ENCODE measurements around the gene INTS3. TPM values are rescaled to one million over a fixed set of nuclear protein-coding genes. Genes with fewer than 3 reads are reported as not detected.

Gene INTS3
- total and polyA plus RNA-seq, 2 of the 8 experiments (the other 6 are each of a cell fraction or from before 2014, with no cell fraction given): 66.8 to 93.2 TPM

GRCh38 chr1:153795934-153796785 is 68.3 kb downstream of the INTS3 start (continued):
- TF ChIP-seq CTCF (IDR thresholded peaks at IDR 0.05; ENCODE audit: control extremely low read depth in 1 of 3, insufficient read depth in 1 of 3, low read depth in 1 of 3, low read length in 3 of 3): no peak

All from H1 (cell line).